Esophagus squamous epithelium (tissue), 5 donors: Measurements from ENCODE around the gene C15orf62. TPM values are rescaled to one million over a fixed set of nuclear protein-coding genes. Genes with fewer than 3 reads are reported as not detected.

ENCODE experiments used
- DNase-seq: peaks from one replicate; lab custom pipeline; 2025; lab: John Stamatoyannopoulos, UW
- H3K27ac ChIP-seq, 4 donors: fragments of 200-600 bp; sonication (generic); one replicate each; pipeline ENCODE4 v1.5.1; 2016 to 2019; ENCODE audit warnings: mild to moderate bottlenecking in 1 of 4
- H3K27me3 ChIP-seq, 4 donors: fragments of 200-600 bp; sonication (generic); 1 replicate in 3 of 4; 2 replicates in 1 of 4; pipeline versions ENCODE4 v1.5.1 to v1.6.0; 2017 to 2021; ENCODE audit warnings: antibody characterized with exemption in 1 of 4
- H3K36me3 ChIP-seq, 3 donors: fragments of 200-600 bp; sonication (generic); one replicate each; pipeline ENCODE4 v1.5.1; 2016 to 2019
- H3K4me1 ChIP-seq, 3 donors: fragments of 200-600 bp; sonication (generic); one replicate each; pipeline ENCODE4 v1.5.1; 2017 to 2019
- H3K4me3 ChIP-seq, 4 donors: fragments of 200-600 bp; sonication (generic); 1 replicate in 3 of 4; 2 replicates in 1 of 4; pipeline ENCODE4 v1.5.1; 2016 to 2019; ENCODE audit warnings: mild to moderate bottlenecking in 2 of 4, moderate library complexity in 1 of 4
- H3K9me3 ChIP-seq, 3 donors: fragments of 200-600 bp; sonication (generic); one replicate each; pipeline ENCODE4 v1.5.1; 2016 to 2019
- CTCF ChIP-seq, 6 experiments: fragments of 450-650 bp in 4 of 6; fragments of 200-600 bp in 2 of 6; sonication (generic) in 2 of 6; IDR thresholded peaks; one replicate each; pipeline ENCODE4 v1.5.1; 2016 to 2019; ENCODE audit warnings: antibody characterized with exemption in 6 of 6, mild to moderate bottlenecking in 4 of 6, moderate library complexity in 4 of 6
- POLR2A ChIP-seq, 4 donors: fragments of 450-650 bp; IDR thresholded peaks; one replicate each; pipeline ENCODE4 v1.6.1; 2017; ENCODE audit warnings: antibody characterized with exemption in 4 of 4, mild to moderate bottlenecking in 4 of 4, moderate library complexity in 3 of 4
- WGBS, 2 donors: methylation state at CpG; one replicate each; pipeline ENCODE4 v1.1.5; 2018; 5-methylcytosine and 5-hydroxymethylcytosine counted together
- intact Hi-C: fragments of 100-400 bp; cut with DNase I; formaldehyde crosslinking; loops from one replicate; pipeline ENCODE4 v1.15.0; 2022
- total RNA-seq, 4 donors: library from RNA; depleted of rRNA; stranded (reverse); fragments of >200 nt; gene quantifications; one replicate each; pipeline ENCODE4 v1.1.0, GENCODE V29; 2016
- donor health status: DM: yes; HTN: yes; CAD: no.

The C15orf62 gene
- total RNA-seq, 4 donors from 2014 or later, result 11.3 to 44.3 (median 22.2) TPM

DNA sequence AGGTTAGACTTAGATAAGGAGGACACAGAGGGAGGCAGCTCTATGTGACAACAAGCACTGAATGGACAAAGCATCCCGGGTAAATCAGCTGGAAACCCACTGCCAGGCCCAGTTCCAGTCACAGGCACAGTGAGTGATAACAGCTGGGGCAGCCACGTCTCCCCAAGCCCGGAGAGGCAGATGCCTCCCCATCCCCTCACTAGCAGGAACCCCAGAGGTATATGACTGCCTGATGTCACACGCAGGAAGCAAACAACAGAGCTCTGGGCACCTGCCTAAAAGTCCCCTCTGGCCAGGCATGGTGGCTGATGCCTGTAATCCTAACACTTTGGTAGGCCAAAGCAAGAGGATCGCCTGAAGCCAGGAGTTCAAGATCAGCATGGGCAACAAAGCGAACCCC, 18.2 kb downstream of the C15orf62 start:
- TF ChIP-seq CTCF (IDR thresholded peaks at IDR 0.05) (no peak), POLR2A (IDR thresholded peaks at IDR 0.05) (no peak)
- Histone ChIP-seq H3K36me3 (peaks cover 0 to 17% (median 0%) of the 10 kb centered on the region in 3 donors), H3K27ac (peak overlapping the region; percentile 72 to 86 (median 79)), H3K4me1 (peaks cover 35 to 81% (median 40%) of the 10 kb centered on the region in 3 donors), H3K27me3 (no peaks in the 10 kb centered on the region), H3K9me3 (no peaks in the 10 kb centered on the region), H3K4me3 (no peak overlapping the region)
- DNase-seq, result no peak
- intact Hi-C loops, result no loop called here
- 36 to 52% methylated on average over 4 to 5 of the region's 6 CpGs for WGBS, 2 donors

- Histone ChIP-seq H3K36me3 (peaks cover 0 to 17% (median 0%) of the 10 kb centered on the region in 3 donors), H3K27ac (peak overlapping the region in 3 of 4 donors; percentile 22 to 68 (median 26)), H3K4me1 (peaks cover 43 to 93% (median 46%) of the 10 kb centered on the region in 3 donors), H3K27me3 (no peaks in the 10 kb centered on the region), H3K4me3 (no peak overlapping the region), H3K9me3 (no peaks in the 10 kb centered on the region)
- 77 to 85% methylated on average over 5 of the region's 5 CpGs for WGBS, 2 donors
- no peak for TF ChIP-seq POLR2A (IDR thresholded peaks at IDR 0.05)
- TF ChIP-seq CTCF (IDR thresholded peaks at IDR 0.05), result no peak
- DNase-seq, result no peak
- intact Hi-C loops, result no loop called here
Observed at GRCh38 chr15:40789119-40789518, 19.3 kb downstream of the C15orf62 start.

- Histone ChIP-seq H3K27me3 (no peaks in the 10 kb centered on the region), H3K36me3 (peaks cover 0 to 17% (median 0%) of the 10 kb centered on the region in 3 donors), H3K9me3 (no peaks in the 10 kb centered on the region), H3K4me3 (no peak overlapping the region), H3K27ac (peak overlapping the region in 3 of 4 donors; percentile 71 to 76 (median 72)), H3K4me1 (peaks cover 43 to 97% (median 46%) of the 10 kb centered on the region in 3 donors)
- TF ChIP-seq CTCF (IDR thresholded peaks at IDR 0.05) (no peak), POLR2A (IDR thresholded peaks at IDR 0.05) (no peak)
- WGBS, 2 donors, result 94 to 97% methylated on average over 6 to 8 of the region's 8 CpGs
- DNase-seq, result no peak
- intact Hi-C loops, result no loop called here
Observed at GRCh38 chr15:40789999-40790398, 20.2 kb downstream of the C15orf62 start.

GRCh38 chr15:40790718-40791117, 20.9 kb downstream of the C15orf62 start:
- peaks cover 48 to 97% (median 48%) of the 10 kb centered on the region in 3 donors for H3K4me1 ChIP-seq
- H3K9me3 ChIP-seq, result no peaks in the 10 kb centered on the region
- no peaks in the 10 kb centered on the region for H3K27me3 ChIP-seq
- H3K27ac ChIP-seq, result peak overlapping the region; percentile 24 to 76 (median 72)
- no peak overlapping the region for H3K4me3 ChIP-seq
- DNase-seq, result no peak
- intact Hi-C loops, result no loop called here
- peaks cover 0 to 17% (median 0%) of the 10 kb centered on the region in 3 donors for H3K36me3 ChIP-seq
- 35 to 58% methylated on average over 3 of the region's 3 CpGs for WGBS, 2 donors
- TF ChIP-seq POLR2A (IDR thresholded peaks at IDR 0.05), result no peak

DNA sequence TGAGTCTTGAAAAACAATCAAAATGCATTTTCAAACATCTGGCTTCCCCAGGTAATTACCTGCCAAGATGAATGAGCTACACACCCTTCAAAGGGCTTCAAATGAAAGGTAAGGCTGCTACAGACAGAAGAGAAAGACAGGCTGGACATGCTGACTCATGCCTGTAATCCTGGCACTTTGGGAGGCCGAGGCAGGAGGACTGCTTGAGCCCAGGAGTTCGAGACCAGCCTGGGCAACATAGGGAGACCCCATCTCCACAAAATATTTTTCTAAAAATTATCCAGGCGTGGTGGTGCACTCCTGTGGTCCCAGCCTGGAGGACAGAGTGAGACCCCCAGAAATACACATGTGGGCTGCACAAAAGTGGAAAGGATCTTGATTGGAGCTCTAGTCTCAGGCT, 22.6 kb downstream of the C15orf62 start:
- no peak for DNase-seq
- no peak overlapping the region for H3K4me3 ChIP-seq
- WGBS, 2 donors, result 86 to 93% methylated on average over 3 of the region's 3 CpGs
- H3K9me3 ChIP-seq, result no peaks in the 10 kb centered on the region
- H3K4me1 ChIP-seq, result peaks cover 35 to 97% (median 38%) of the 10 kb centered on the region in 3 donors
- intact Hi-C loops, result no loop called here
- H3K27ac ChIP-seq, result peak overlapping the region in 2 of 4 donors; percentile 29 to 62
- no peaks in the 10 kb centered on the region for H3K27me3 ChIP-seq
- TF ChIP-seq POLR2A (IDR thresholded peaks at IDR 0.05), result no peak
- TF ChIP-seq CTCF (IDR thresholded peaks at IDR 0.05), result no peak
- peaks cover 0 to 17% (median 0%) of the 10 kb centered on the region in 3 donors for H3K36me3 ChIP-seq
